ENCODE results near the gene PNPLA1.

The PNPLA1 gene

GRCh38 chr6:36247693-36248092, 22.2 kb upstream of the PNPLA1 start:
- no peak for DNase-seq

GRCh38 chr6:36248980-36249379, 20.9 kb upstream of the PNPLA1 start:
- DNase-seq: no peak

GRCh38 chr6:36249536-36249935, 20.3 kb upstream of the PNPLA1 start:
- no peak for DNase-seq

- DNase-seq: no peak
Observed at GRCh38 chr6:36252005-36252404, 17.9 kb upstream of the PNPLA1 start.

- DNase-seq: no peak
Observed at GRCh38 chr6:36263390-36264000, 6.4 kb upstream of the PNPLA1 start.

- DNase-seq: no peak
Observed at GRCh38 chr6:36265744-36266143, 4.1 kb upstream of the PNPLA1 start.

- DNase-seq: no peak
Observed at GRCh38 chr6:36266913-36267644, 2.8 kb upstream of the PNPLA1 start.

- DNase-seq: no peak
Observed at GRCh38 chr6:36267731-36268477, 2.0 kb upstream of the PNPLA1 start.

GRCh38 chr6:36268478-36269275, 1.2 kb upstream of the PNPLA1 start:
- DNase-seq: no peak

GRCh38 chr6:36272234-36272633, 2.4 kb downstream of the PNPLA1 start:
- no peak for DNase-seq

GRCh38 chr6:36273067-36273466, 3.2 kb downstream of the PNPLA1 start:
- no peak for DNase-seq

GRCh38 chr6:36273802-36274514, 4.1 kb downstream of the PNPLA1 start:
- DNase-seq: no peak

GRCh38 chr6:36276581-36277536, 7.0 kb downstream of the PNPLA1 start:
- no peak for DNase-seq

GRCh38 chr6:36277946-36278470, 8.1 kb downstream of the PNPLA1 start:
- no peak for DNase-seq

GRCh38 chr6:36280467-36280866, 10.6 kb downstream of the PNPLA1 start:
- no peak for DNase-seq

GRCh38 chr6:36280983-36281382, 11.1 kb downstream of the PNPLA1 start:
- no peak for DNase-seq

GRCh38 chr6:36283608-36284007, 13.7 kb downstream of the PNPLA1 start:
- no peak for DNase-seq

- DNase-seq: no peak
Observed at GRCh38 chr6:36284359-36284758, 14.5 kb downstream of the PNPLA1 start.

GRCh38 chr6:36285187-36285671, 15.4 kb downstream of the PNPLA1 start:
- DNase-seq: no peak

GRCh38 chr6:36285797-36286196, 15.9 kb downstream of the PNPLA1 start:
- DNase-seq: no peak

GRCh38 chr6:36286858-36287257, 17.0 kb downstream of the PNPLA1 start:
- no peak for DNase-seq

Measured in NCI-H1694 treated with DMSO at 0.1 percent for 48 hours (cell line).